GM20000 (cell line): ENCODE data around the gene HDAC4.

ENCODE experiments used
- DNase-seq: peaks from one replicate; pipeline ENCODE4 v3.0.0; 2012; ENCODE audit warnings: low spot score
- TF ChIP-seq, protein P1 (sequence below): IDR thresholded peaks from 2 replicates; pipeline ENCODE4 v1.5.1; 2012; ENCODE audit warnings: mild to moderate bottlenecking, control low read depth; ENCODE audit errors: extremely low read depth, missing control alignments

HDAC4 gene

GRCh38 chr2:239315308-239315707, 85.5 kb downstream of the HDAC4 start:
- TF ChIP-seq, protein P1, sequence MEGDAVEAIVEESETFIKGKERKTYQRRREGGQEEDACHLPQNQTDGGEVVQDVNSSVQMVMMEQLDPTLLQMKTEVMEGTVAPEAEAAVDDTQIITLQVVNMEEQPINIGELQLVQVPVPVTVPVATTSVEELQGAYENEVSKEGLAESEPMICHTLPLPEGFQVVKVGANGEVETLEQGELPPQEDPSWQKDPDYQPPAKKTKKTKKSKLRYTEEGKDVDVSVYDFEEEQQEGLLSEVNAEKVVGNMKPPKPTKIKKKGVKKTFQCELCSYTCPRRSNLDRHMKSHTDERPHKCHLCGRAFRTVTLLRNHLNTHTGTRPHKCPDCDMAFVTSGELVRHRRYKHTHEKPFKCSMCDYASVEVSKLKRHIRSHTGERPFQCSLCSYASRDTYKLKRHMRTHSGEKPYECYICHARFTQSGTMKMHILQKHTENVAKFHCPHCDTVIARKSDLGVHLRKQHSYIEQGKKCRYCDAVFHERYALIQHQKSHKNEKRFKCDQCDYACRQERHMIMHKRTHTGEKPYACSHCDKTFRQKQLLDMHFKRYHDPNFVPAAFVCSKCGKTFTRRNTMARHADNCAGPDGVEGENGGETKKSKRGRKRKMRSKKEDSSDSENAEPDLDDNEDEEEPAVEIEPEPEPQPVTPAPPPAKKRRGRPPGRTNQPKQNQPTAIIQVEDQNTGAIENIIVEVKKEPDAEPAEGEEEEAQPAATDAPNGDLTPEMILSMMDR, result no peak
- DNase-seq, result peak; percentile 44

GRCh38 chr2:239313776-239314175, 87.0 kb downstream of the HDAC4 start:
- TF ChIP-seq, protein P1, result no peak
- no peak for DNase-seq

DNA sequence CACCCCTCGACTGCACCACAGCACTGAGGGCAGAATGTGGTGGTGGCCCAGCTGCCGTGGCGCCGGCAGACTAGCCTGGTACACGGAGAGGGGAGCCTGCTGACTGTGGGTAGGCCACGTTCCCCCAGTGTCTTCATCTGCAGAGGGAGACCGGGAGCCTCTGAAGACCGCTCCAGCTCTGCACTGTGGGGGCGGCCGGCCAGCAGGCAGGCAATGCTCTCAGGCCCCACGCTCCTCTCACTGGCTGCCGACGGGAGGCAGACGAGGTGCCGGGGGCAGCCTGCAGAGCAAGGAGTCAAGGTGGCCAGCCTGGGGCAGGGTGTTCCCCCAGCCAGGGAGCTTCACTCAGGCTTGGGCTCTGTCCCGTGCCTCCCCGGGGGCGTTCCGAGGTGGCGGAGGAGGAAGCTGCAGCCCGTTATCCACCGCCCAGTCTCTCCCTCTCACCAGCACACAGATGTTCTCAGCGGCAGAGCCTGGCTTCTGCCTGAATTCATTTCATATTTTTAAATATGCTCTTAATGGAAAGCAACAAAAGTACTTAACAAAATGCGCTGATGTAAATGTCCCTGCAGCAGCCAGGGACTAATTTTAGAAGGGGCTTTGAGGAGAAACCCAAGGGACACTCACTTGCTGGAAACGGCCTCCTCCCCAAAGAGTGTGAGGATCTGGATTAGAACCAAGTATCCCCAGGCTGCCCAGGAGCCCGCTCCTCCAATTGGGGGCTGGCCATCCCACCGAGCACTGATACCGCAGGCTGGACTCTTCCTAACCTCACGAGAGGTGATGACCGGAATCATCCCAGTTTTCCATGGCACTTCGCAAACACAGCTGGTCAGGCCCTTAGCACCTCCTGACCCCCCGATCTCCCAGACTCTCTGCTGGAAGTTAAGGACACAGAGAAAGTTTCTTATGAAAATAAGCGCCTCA, 87.8 kb downstream of the HDAC4 start:
- TF ChIP-seq, protein P1, result no peak
- no peak for DNase-seq

DNA sequence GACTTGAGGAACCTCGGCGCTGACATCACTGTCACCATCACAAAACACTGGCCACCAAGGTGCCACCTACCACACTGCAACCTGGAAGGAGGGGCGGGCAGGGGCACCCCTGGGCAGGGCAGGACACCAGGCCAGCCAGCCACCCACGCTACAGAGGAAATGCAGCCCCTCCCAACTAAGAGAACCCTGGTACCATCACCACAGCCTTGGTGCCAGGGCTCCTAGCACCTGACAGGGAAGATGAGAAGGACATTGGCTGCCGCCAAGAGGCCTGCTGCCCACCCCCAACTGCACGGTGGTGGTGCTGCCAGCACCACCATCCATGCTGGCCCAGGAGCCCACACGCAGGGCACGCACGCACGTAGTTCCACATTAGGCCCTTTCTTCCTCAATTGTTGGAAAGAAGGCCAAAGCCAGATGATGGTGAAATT, 88.7 kb downstream of the HDAC4 start:
- TF ChIP-seq, protein P1, result no peak
- DNase-seq, result no peak

DNA sequence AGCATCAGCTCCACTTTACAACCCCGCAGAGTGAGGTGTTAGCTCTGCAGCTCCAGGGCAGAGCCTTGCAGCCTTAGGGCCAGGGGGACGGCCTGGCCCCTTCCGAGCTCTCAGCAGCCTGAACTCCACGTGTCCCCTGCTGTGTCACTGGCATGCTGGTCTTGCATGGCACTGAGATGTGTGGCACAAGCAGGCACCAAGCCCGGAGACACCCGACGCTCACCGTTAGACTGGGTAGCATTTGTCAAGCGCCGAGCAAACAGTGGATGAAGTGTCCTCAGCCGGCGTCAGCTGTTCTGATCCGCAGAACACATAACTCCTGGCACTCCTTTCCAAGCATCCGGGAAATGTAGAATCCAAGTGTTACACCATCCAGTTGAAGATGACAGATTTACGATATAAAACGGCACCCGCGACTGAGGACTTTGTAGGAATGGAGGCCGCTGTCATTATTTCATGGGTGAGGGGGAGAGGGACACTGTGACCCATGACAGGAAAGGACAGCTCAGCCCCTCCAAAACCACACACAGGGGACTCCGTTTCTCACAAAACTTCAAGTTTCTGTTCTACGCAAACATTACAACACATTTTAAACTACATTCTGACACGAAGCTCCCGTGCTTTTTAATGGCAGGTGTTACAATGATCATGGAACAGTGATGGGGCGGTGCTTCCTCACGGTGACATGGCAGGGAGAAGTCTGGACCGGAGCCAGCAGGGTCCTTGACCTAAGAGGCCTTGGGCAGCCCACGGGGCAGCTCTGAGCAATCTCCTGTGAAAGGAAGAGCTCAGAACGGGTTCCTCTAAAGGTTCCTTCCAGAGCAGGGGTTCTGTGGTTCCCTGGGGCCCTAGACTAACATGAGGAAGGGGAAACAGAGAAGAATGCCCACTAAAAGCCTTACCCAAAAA, 89.4 kb downstream of the HDAC4 start:
- no peak for DNase-seq
- TF ChIP-seq, protein P1, result no peak

GRCh38 chr2:239310401-239311061, 90.3 kb downstream of the HDAC4 start:
- TF ChIP-seq, protein P1, result no peak

More at GRCh38 chr2:239310401-239311061, 90.3 kb downstream of the HDAC4 start:
- DNase-seq, result no peak
